GM15510 (cell line): ENCODE results near the gene ADARB1.

ENCODE experiments used
- POLR2A ChIP-seq: IDR thresholded peaks from 3 replicates; pipeline ENCODE4 v1.6.1; 2011; ENCODE audit warnings: borderline replicate concordance; ENCODE audit not compliant: insufficient read length; ENCODE audit errors: extremely low read depth

ADARB1 gene

GRCh38 chr21:45088116-45088515 lies 13.7 kb downstream of the ADARB1 start:
- no peak for TF ChIP-seq POLR2A

GRCh38 chr21:45088729-45089128 lies 14.3 kb downstream of the ADARB1 start:
- TF ChIP-seq POLR2A: no peak

GRCh38 chr21:45089964-45090363 lies 15.6 kb downstream of the ADARB1 start:
- no peak for TF ChIP-seq POLR2A

- TF ChIP-seq POLR2A: no peak
Observed at GRCh38 chr21:45090966-45091365, 16.6 kb downstream of the ADARB1 start.

- TF ChIP-seq POLR2A: no peak
Observed at GRCh38 chr21:45091550-45092322, 17.4 kb downstream of the ADARB1 start.

- TF ChIP-seq POLR2A: no peak
Observed at GRCh38 chr21:45093035-45093532, 18.7 kb downstream of the ADARB1 start.

GRCh38 chr21:45094412-45094811 lies 20.0 kb downstream of the ADARB1 start:
- TF ChIP-seq POLR2A: no peak

- no peak for TF ChIP-seq POLR2A
Observed at GRCh38 chr21:45095505-45095904, 21.1 kb downstream of the ADARB1 start.

GRCh38 chr21:45096217-45096616 lies 21.8 kb downstream of the ADARB1 start:
- no peak for TF ChIP-seq POLR2A

GRCh38 chr21:45097827-45098387 lies 23.5 kb downstream of the ADARB1 start:
- TF ChIP-seq POLR2A: no peak

GRCh38 chr21:45098867-45099266 lies 24.5 kb downstream of the ADARB1 start:
- no peak for TF ChIP-seq POLR2A

- TF ChIP-seq POLR2A: no peak
Observed at GRCh38 chr21:45099571-45099970, 25.2 kb downstream of the ADARB1 start.

- no peak for TF ChIP-seq POLR2A
Observed at GRCh38 chr21:45100866-45101265, 26.5 kb downstream of the ADARB1 start.

- no peak for TF ChIP-seq POLR2A
Observed at GRCh38 chr21:45102391-45102932, 28.1 kb downstream of the ADARB1 start.

GRCh38 chr21:45103971-45104520 lies 29.7 kb downstream of the ADARB1 start:
- TF ChIP-seq POLR2A: no peak

GRCh38 chr21:45104560-45104959 lies 30.2 kb downstream of the ADARB1 start:
- TF ChIP-seq POLR2A: no peak

- TF ChIP-seq POLR2A: no peak
Observed at GRCh38 chr21:45105906-45106485, 31.6 kb downstream of the ADARB1 start.
